ENCODE results near the gene SLC2A3.
"Not testable (repeated sequence)": the region's sequence is repeated elsewhere in the genome, so short reads cannot be mapped to it uniquely, and the experiment has no call there.

SLC2A3 gene

DNA sequence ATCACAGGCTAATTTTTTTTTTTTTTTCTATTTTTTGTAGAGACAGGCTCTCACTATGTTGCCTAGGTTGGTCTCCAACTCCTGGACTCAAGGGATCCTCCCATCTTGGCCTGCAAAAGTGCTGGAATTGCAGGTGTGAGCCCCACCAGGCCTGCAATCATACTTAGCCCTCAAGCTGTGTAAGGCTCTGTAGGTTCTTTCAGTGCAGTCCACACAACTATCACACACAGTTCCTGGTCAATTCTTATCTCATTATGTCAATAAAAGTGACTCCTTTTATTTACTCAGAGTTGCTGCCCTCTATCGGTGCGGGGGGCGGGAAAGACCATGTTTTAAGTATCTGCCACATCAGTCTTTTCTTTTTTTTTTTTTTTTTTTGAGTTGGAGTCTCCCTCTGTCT, 29.0 kb downstream of the SLC2A3 start:
- Histone ChIP-seq H3K27me3 (ENCODE audit: insufficient read depth, poor library complexity, severe bottlenecking) (no peaks in the 10 kb centered on the region), H3K4me3 (replicated peaks; ENCODE audit: insufficient read depth, low read length) (no peak overlapping the region), H3K27ac (replicated peaks) (no peak overlapping the region)
- DNase-seq (ENCODE audit: low read depth in 1 of 2, low spot score in 1 of 2) = peak in 1 of 2 experiments; percentile 44
- TF ChIP-seq, protein P1, sequence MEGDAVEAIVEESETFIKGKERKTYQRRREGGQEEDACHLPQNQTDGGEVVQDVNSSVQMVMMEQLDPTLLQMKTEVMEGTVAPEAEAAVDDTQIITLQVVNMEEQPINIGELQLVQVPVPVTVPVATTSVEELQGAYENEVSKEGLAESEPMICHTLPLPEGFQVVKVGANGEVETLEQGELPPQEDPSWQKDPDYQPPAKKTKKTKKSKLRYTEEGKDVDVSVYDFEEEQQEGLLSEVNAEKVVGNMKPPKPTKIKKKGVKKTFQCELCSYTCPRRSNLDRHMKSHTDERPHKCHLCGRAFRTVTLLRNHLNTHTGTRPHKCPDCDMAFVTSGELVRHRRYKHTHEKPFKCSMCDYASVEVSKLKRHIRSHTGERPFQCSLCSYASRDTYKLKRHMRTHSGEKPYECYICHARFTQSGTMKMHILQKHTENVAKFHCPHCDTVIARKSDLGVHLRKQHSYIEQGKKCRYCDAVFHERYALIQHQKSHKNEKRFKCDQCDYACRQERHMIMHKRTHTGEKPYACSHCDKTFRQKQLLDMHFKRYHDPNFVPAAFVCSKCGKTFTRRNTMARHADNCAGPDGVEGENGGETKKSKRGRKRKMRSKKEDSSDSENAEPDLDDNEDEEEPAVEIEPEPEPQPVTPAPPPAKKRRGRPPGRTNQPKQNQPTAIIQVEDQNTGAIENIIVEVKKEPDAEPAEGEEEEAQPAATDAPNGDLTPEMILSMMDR (IDR thresholded peaks at IDR 0.05; ENCODE audit: insufficient read depth, low read length) = no peak
- TF ChIP-seq, protein P2, sequence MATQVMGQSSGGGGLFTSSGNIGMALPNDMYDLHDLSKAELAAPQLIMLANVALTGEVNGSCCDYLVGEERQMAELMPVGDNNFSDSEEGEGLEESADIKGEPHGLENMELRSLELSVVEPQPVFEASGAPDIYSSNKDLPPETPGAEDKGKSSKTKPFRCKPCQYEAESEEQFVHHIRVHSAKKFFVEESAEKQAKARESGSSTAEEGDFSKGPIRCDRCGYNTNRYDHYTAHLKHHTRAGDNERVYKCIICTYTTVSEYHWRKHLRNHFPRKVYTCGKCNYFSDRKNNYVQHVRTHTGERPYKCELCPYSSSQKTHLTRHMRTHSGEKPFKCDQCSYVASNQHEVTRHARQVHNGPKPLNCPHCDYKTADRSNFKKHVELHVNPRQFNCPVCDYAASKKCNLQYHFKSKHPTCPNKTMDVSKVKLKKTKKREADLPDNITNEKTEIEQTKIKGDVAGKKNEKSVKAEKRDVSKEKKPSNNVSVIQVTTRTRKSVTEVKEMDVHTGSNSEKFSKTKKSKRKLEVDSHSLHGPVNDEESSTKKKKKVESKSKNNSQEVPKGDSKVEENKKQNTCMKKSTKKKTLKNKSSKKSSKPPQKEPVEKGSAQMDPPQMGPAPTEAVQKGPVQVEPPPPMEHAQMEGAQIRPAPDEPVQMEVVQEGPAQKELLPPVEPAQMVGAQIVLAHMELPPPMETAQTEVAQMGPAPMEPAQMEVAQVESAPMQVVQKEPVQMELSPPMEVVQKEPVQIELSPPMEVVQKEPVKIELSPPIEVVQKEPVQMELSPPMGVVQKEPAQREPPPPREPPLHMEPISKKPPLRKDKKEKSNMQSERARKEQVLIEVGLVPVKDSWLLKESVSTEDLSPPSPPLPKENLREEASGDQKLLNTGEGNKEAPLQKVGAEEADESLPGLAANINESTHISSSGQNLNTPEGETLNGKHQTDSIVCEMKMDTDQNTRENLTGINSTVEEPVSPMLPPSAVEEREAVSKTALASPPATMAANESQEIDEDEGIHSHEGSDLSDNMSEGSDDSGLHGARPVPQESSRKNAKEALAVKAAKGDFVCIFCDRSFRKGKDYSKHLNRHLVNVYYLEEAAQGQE (IDR thresholded peaks at IDR 0.05; ENCODE audit: insufficient replicate concordance, low read depth) = no peak
- TF ChIP-seq GABPA (IDR thresholded peaks at IDR 0.05; ENCODE audit: low read depth) (no peak), POLR2AphosphoS5 (IDR thresholded peaks at IDR 0.05; ENCODE audit: low read depth) (no peak), SPI1 (IDR thresholded peaks at IDR 0.05; ENCODE audit: borderline replicate concordance, low read depth) (no peak)

DNA sequence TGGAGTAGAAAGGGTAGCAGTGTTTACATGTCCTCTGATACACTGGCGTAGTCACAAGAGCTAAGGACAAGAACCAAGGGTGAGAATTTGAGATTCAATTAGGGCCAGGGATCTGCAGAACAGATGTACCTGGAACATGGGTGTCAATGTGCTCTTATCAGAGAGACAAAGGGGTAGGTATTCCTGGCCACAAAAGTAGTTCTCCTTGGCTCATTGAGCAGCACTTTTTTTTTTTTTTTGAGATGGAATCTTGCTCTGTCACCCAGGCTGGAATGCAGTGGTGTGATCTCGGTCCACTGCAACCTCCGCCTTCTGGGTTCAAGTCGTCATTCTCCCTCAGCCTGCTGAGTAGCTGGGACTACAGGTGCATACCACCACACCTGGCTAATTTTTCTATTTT, 29.7 kb downstream of the SLC2A3 start:
- H3K4me3 ChIP-seq (replicated peaks; ENCODE audit: insufficient read depth, low read length); DNase-seq (ENCODE audit: low read depth in 1 of 2, low spot score in 1 of 2); H3K27ac ChIP-seq (replicated peaks); H3K27me3 ChIP-seq (ENCODE audit: insufficient read depth, poor library complexity, severe bottlenecking): not testable (repeated sequence)

- not testable (repeated sequence) for DNase-seq (ENCODE audit: low read depth in 1 of 2, low spot score in 1 of 2); H3K27ac ChIP-seq (replicated peaks); H3K27me3 ChIP-seq (ENCODE audit: insufficient read depth, poor library complexity, severe bottlenecking); H3K4me3 ChIP-seq (replicated peaks; ENCODE audit: insufficient read depth, low read length)
These were observed 30.3 kb downstream of the SLC2A3 start for GRCh38 chr12:7905600-7906125.

GRCh38 chr12:7905071-7905470, 30.9 kb downstream of the SLC2A3 start:
- TF ChIP-seq GABPA (IDR thresholded peaks at IDR 0.05; ENCODE audit: low read depth) (no peak), SPI1 (IDR thresholded peaks at IDR 0.05; ENCODE audit: borderline replicate concordance, low read depth) (no peak), POLR2AphosphoS5 (IDR thresholded peaks at IDR 0.05; ENCODE audit: low read depth) (no peak)
- TF ChIP-seq, protein P2 (IDR thresholded peaks at IDR 0.05; ENCODE audit: insufficient replicate concordance, low read depth) = no peak
- TF ChIP-seq, protein P1 (IDR thresholded peaks at IDR 0.05; ENCODE audit: insufficient read depth, low read length) = no peak
- DNase-seq (ENCODE audit: low read depth in 1 of 2, low spot score in 1 of 2) = no peak
- Histone ChIP-seq H3K27ac (replicated peaks) (no peak overlapping the region), H3K27me3 (ENCODE audit: insufficient read depth, poor library complexity, severe bottlenecking) (no peaks in the 10 kb centered on the region), H3K4me3 (replicated peaks; ENCODE audit: insufficient read depth, low read length) (no peak overlapping the region)

- H3K27ac ChIP-seq (replicated peaks); H3K27me3 ChIP-seq (ENCODE audit: insufficient read depth, poor library complexity, severe bottlenecking); DNase-seq (ENCODE audit: low read depth in 1 of 2, low spot score in 1 of 2); H3K4me3 ChIP-seq (replicated peaks; ENCODE audit: insufficient read depth, low read length): not testable (repeated sequence)
These were observed 33.6 kb downstream of the SLC2A3 start for GRCh38 chr12:7902416-7902815.

Measured in HL-60 (cell line).